Activated T-cell treated with anti-CD3 and anti-CD28 coated beads for 1 hour (primary cell): ENCODE measurements around the gene RAD54L2.
"Not testable (repeated sequence)": the region's sequence is repeated elsewhere in the genome, so short reads cannot be mapped to it uniquely, and the experiment has no call there.

ENCODE experiments used
- DNase-seq: peaks from one replicate; pipeline ENCODE4 v3.0.0-alpha.2; 2020; ENCODE audit warnings: low read depth

The RAD54L2 gene

DNA sequence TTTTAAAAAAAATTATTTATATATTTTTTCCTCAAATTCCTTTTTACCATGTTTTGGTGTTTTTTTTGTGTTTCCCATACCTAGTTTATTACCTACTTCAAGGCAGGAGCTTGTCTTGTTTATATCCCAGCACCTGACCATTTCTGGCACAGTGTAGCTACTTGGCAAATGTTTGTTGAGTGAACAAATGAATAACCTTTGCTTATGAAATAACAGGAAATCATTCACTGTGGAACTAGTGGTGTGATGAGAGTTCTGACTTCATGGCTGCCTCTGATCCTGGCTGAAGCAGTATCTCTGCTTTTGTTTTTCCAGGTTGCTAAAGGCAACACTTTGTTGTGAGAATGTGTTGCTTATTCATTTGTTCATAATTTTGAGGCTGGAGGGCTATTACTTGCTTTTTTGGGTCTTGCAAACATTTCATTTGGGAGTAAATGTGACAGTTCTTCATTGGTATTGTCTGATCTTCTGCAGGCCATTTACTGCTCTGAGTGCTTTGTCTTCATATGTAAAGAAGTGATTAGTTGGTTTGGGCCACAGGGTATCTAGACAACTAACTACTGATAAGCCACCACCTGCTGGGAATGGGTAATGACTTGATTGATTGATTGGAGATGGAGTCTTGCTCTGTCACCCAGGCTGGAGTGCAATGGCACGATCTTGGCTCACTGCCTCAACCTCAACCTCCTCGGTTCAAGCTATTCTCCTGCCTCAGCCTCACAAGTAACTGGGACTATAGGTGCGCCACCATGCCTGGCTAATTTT, 5.7 kb downstream of the RAD54L2 start:
- DNase-seq, result no peak

DNA sequence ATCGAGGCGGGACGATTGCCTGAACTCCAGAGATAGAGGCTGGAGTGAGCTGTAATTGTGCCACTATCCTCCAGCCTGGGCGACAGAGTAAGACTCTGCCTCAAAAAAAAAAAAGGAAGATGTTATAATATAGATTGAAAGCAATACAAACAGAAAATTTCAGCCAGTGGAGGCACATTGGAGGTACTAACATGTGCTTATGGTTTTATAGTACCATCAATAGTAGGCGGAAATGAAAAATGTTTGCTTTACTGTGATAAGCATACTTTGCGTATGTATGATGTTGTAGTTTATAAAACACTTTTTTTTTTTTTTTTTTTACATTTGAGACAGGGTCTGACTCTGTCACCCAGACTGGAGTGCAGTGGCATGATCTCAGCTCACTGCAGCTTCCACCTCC, 8.8 kb downstream of the RAD54L2 start:
- no peak for DNase-seq

DNA sequence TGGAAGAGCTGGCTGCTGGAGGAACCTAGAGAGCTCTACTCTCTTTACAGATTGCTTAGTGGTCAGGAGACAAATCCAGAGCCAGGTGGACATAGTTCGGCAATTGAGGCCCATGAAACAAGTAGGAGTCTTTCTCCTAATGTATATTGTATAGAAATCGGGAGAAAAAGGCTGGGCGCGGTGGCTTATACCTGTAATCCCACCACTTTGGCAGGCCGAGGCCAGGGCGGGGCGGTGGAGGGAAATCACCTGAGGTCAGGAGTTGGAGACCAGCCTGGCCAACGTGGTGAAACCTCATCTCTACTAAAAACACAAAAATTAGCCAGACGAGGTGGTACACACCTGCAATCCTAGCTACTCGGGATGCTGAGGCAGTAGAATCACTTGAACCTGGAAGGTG, 10.8 kb downstream of the RAD54L2 start:
- no peak for DNase-seq

DNA sequence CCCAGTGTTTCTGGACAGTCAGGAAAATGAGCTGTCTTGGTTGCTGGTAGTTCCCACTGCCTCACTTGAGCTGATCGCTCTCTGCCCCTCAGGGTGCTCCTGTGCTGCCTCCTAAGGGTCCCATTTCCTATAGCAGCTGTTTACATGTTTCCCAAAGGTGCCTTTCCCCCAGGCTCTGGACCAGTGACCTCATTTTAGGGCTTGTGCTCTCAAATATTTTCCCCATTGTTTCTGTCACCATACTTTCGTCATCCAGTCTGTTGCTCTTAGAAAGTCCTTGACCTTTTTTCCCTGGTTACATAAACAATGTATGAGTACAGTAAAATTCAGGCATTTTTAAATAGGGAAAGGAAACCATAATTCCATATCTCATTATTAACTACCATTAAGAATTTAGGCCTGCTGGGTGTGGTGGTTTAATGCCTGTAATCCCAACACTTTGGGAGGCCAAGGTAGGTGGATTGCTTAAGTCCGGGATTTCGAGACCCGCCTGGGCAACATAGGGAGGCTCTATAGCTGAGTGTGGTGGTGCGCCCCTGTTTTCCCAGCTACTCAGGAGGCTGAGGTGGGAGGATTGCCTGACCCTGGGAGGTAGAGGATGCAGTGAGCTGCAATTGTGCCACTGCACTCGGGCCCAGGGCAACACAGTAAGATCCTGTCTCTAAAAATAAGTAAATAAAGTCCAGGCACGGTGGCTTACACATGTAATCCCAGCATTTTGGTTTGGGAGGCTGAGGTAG, 11.7 kb downstream of the RAD54L2 start:
- DNase-seq, result no peak

DNA sequence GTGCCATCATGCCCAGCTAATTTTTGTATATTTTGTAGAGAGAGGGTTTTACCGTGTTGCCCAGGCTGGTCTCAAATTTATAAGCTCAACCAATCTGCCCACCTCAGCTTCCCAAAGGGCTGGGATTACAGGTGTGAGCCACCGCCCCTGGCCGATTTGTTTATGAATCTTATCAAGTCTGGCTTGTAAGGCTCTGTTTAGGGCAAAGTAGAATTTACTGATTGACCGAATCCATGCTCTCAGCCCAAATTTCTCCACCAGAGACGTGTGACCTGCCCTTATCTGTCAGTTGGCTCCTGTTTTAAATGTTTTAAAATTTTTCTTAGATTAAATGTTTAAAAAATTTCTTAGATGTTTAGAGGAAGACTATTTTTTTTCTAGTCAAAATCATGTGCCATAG, 19.5 kb downstream of the RAD54L2 start:
- DNase-seq, result no peak

DNA sequence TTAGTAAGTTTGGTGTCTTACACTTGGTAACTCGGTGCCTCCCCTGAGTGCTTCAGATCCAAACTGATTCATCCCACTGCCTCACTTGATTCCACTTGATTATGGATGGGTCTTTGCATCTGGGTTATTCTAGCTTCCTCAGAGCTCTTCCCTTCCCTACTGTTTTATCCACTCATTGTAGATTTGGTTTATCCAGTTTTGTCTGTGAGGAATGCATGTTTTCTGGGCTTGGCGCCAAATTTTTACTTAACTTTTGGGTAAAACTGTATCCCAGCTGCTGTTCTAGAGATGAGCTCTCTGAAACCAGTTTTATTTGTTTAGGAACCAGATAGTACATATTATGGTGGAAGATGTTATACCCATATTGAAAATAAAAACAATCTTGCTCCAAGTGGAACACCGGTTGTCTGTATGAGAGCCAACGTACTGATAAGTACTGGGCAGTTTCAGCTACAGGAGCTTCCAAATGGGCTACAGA, 20.9 kb downstream of the RAD54L2 start:
- no peak for DNase-seq

DNA sequence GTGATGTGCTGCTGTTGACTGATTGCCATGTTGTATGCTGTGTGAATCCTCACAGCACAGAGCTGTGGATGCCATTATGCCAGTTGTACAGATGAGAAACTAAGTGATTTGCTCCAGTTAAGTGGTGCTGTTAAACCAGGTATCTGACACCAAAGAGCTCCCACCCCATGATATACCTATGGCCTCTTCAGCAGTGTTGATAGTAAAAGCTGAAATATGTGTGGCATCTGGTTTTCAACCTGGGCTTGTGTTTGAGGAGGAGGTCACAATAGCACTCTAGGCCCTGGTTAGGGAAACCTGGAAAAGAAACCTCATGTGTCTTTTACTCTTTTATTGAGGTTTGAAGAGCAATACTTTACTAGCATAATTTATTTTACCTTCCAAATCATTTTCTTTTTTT, 21.4 kb downstream of the RAD54L2 start:
- DNase-seq, result no peak

DNA sequence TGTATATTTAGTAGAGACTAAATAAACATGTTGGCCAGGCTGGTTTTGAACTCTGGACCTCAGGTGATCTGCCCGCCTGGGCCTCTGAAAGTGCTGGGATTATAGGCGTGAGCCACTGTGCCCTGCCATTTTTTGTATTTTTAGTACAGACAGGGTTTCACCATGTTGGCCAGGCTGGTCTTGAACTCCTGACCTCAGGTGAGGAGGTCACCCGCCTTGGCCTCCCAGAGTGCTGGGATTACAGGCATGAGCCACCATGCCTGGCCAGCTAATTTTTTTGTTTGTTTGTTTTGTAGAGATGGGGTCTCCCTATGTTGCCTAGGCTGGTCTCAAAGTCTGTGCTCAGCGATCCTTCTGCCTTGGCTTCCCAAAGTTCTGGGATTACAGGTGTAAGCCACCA, 23.9 kb downstream of the RAD54L2 start:
- DNase-seq, result not testable (repeated sequence)

DNA sequence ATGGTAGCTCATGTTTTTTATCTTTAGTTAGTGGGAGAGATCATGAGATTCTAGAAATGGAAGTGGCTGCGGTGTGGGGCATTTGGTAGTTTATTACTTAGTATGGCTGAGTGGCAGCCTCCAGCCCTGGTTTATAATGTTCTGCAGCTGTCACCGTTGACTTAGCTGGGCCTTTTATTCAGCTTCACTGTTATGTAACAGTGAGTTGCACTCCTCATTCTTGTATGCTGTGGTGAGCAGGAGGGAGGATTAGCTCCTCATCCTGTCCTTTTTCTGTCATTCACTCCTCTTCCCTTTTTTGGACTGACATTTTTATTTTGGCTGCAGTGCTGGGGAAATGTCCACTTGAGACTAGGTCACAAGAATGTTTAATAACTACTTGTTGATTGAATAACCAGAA, 29.5 kb downstream of the RAD54L2 start:
- DNase-seq, result no peak

DNA sequence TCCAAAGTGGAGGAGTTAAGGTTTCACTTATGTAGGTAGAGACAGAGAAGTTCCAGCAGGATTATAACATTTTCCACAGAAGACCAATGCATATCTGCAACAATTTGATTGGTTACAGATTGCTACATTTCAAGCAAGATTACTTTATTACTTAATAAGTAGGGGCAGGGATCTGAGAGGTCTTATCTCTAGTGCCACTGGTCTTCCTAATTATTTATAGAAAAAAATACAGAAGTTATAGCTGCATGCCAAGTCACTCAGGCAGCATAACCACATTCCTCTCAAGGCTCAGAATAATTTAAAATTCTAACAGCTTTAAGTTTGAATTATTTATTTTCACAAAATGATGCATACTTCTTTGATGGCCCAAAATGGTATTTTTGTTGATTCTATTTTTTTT, 30.5 kb downstream of the RAD54L2 start:
- no peak for DNase-seq

DNA sequence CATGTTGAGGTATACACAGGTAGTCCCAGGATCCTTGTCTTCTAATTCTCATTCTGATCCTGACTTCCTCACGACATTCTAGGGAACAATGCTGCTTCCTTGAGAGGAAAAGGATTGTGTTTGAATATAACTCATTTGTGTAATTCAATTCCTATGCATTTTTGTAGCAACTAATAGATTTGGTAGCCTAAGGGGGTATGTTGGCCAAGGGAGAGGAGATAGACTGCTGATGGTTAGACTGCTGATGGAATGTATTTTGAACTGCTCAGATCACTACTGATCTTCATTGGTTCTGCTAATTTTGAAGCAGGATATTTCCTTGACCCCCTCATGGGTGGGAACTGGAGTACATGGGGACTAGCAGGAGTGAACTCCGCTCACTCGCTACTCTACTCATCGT, 39.7 kb downstream of the RAD54L2 start:
- DNase-seq, result no peak

DNA sequence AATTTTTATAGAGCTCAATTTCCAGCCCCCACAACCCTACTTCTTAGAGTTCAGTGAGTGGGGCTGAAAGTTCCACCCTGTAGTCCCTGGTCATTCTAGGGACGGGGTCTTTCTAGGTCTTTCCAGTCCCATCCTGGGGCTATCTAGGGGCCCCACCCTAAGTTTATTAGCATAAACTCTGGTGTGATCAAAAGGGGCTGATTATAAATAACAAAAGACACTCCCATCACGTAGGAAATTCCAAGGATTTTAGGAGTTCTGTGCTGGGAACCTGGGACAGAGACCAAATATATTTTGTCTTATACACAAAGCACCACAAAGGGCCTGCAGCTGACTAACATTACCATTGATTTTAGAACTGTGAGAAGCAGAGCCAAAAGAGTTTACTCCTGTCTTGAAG, 41.9 kb downstream of the RAD54L2 start:
- no peak for DNase-seq

DNA sequence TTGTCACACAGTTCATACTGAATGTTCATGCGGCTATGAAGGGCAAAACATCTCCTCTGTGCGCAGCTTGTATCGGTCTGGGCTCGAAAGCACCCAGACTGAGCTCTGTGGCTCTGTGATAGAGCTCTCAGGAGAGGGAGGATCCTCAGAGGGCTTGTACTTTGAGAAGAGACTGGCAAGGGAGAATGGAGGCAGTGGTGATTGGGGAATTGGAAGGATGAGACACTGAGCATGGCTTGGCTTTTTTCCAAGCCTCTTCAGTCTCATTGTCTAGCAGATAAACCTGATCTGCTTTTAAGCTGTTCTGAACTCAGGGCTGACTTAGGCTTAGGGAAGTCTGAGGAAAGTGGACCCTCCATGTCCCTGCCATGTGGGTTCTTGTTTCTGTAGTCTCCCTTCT, 43.0 kb downstream of the RAD54L2 start:
- DNase-seq, result no peak

DNA sequence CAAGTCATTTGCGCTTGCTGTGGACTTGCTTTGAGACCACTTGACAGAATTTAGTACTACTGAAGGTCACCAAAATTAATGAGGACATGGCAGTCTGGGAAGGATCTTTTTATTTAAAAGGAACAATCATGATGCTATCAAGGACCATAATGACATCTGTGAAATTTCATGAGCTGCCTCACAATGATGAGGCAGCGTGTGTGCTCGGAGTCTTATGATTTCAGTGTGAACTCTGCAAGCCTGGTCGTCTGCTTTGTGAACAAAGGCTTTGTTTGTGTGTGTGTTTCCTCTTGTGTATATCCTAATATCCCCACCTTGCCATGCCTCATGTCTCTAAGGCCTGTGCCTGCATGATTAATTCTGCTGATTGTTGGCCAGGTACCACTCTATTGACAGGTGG, 46.7 kb downstream of the RAD54L2 start:
- DNase-seq, result no peak

DNA sequence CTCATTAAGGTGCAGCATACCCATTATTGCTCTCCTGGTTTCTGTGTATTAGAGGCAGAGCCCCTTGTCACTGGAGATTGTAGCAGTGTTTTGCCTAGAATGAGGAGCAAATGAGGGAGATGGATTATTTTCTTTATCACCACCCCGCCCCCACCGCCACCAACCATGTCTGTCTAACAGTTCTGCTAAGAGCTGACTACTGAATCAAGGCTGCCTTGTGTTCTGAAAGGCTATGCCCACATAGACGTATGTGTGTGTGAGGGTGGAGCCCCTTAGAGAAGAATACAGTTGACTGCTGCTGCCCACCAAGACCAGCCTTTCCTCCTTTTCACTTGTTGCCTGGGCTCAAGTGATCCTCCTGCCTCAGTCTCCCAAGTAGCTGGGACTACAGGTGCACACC, 47.4 kb downstream of the RAD54L2 start:
- no peak for DNase-seq
